K562 (cell line): Measurements from ENCODE around the gene SNRNP200. TPM values are rescaled to one million over a fixed set of nuclear protein-coding genes. Genes with fewer than 3 reads are reported as not detected.

Experiments used
- BMI1 ChIP-seq: fragments of 150-350 bp; IDR thresholded peaks from 2 replicates; pipeline ENCODE4 v1.6.1; 2014; ENCODE audit warnings: low read length
- ETV5 ChIP-seq: sonication (generic); formaldehyde crosslinking; IDR thresholded peaks from 2 replicates; pipeline ENCODE4 v1.4.0; 2020; ENCODE audit warnings: low read depth, mild to moderate bottlenecking, missing genetic modification reagents
- KAT2B ChIP-seq: IDR thresholded peaks from one replicate; pipeline ENCODE4 v1.6.1; 2012; ENCODE audit warnings: low read depth, mild to moderate bottlenecking, control low read depth, inconsistent platforms, low read length, moderate library complexity
- MXI1 ChIP-seq: IDR thresholded peaks from 2 replicates; pipeline ENCODE4 v1.6.1; 2011; ENCODE audit warnings: low read depth, mild to moderate bottlenecking, improper control_type of control experiment, low read length
- NONO ChIP-seq, 2 experiments: fragments of 200-400 bp in 1 of 2; fragments of 450-650 bp in 1 of 2; formaldehyde crosslinking in 1 of 2; IDR thresholded peaks; 2 replicates each; pipeline ENCODE4 v1.6.1; 2017; ENCODE audit warnings: low read depth in 2 of 2, mild to moderate bottlenecking in 2 of 2, moderate library complexity in 2 of 2, low read length in 1 of 2
- NUFIP1 ChIP-seq: fragments of 450-650 bp; IDR thresholded peaks from 2 replicates; pipeline ENCODE4 v1.6.1; 2018; ENCODE audit not compliant: partially characterized antibody
- PHB ChIP-seq: fragments of 250-450 bp; sonication (Bioruptor Pico); IDR thresholded peaks from 2 replicates; pipeline ENCODE4 v1.5.0; 2021
- PTBP1 ChIP-seq: fragments of 200-400 bp; formaldehyde crosslinking; IDR thresholded peaks from 2 replicates; pipeline ENCODE4 v1.6.1; 2017; ENCODE audit warnings: low read depth, low read length
- RBFOX2 ChIP-seq: fragments of 200-400 bp; formaldehyde crosslinking; IDR thresholded peaks from 2 replicates; pipeline ENCODE4 v1.6.1; 2017; ENCODE audit warnings: low read depth, mild to moderate bottlenecking, low read length, moderate library complexity
- RCOR1 ChIP-seq, 2 experiments: IDR thresholded peaks; 2 replicates each; pipeline ENCODE4 v1.6.1; 2012; ENCODE audit warnings: low read depth in 2 of 2, low read length in 2 of 2, borderline replicate concordance in 1 of 2, improper control_type of control experiment in 1 of 2
- SMAD1 ChIP-seq: fragments of 150-350 bp; IDR thresholded peaks from 2 replicates; pipeline ENCODE4 v1.6.1; 2014; ENCODE audit warnings: low read length, low read depth; ENCODE audit not compliant: partially characterized antibody
- SREBF2 ChIP-seq: sonication (generic); formaldehyde crosslinking; IDR thresholded peaks from 2 replicates; pipeline ENCODE4 v1.4.0; 2020; ENCODE audit warnings: mild to moderate bottlenecking, missing genetic modification reagents
- TAF7 ChIP-seq: fragments of 450-650 bp; IDR thresholded peaks from 2 replicates; pipeline ENCODE4 v1.6.1; 2016; ENCODE audit warnings: missing genetic modification characterization, missing compliant biosample characterization
- YBX1 ChIP-seq: fragments of 450-650 bp; IDR thresholded peaks from 2 replicates; pipeline ENCODE4 v1.7.1; 2016; ENCODE audit warnings: mild to moderate bottlenecking
- ZBTB7A ChIP-seq: IDR thresholded peaks from 2 replicates; pipeline ENCODE4 v1.6.1; 2011; ENCODE audit warnings: low read depth, mild to moderate bottlenecking, low read length, moderate library complexity, borderline replicate concordance; ENCODE audit not compliant: control insufficient read depth
- ZBTB8A ChIP-seq: fragments of 450-650 bp; IDR thresholded peaks from 2 replicates; pipeline ENCODE4 v1.6.1; 2018; ENCODE audit warnings: mild to moderate bottlenecking, moderate library complexity; ENCODE audit not compliant: partially characterized antibody
- ZFP36 ChIP-seq: fragments of 150-350 bp; IDR thresholded peaks from 2 replicates; pipeline ENCODE4 v1.6.1; 2018; ENCODE audit warnings: low read length, low read depth; ENCODE audit not compliant: partially characterized antibody
- ZKSCAN8 ChIP-seq: fragments of 200-800 bp; sonication (Bioruptor generic); IDR thresholded peaks from 2 replicates; pipeline ENCODE4 v1.6.1; 2016; ENCODE audit warnings: missing genetic modification characterization, missing compliant biosample characterization
- ZZZ3 ChIP-seq: fragments of 450-650 bp; IDR thresholded peaks from 2 replicates; pipeline ENCODE4 v1.6.1; 2016; ENCODE audit warnings: antibody characterized with exemption, mild to moderate bottlenecking, moderate library complexity
- polyA plus RNA-seq, 8 experiments: library from polyadenylated mRNA; depleted of rRNA in 4 of 8; stranded (reverse) in 5 of 8; unstranded in 3 of 8; fragments of >200 nt; fragmentation: Nextera tagmentation in 2 of 8; fragmentation: Illumina TruSeq in 1 of 8; extraction: Ambion mirVana in 2 of 8; extraction: Trizol in 1 of 8; gene quantifications; 2 replicates each; pipeline versions ENCODE4 v1.2.1 to v1.2.3, GENCODE V29; 2011 to 2014; ENCODE audit warnings: inconsistent platforms in 1 of 8, missing spikeins in 1 of 8
- total RNA-seq, 7 experiments: library from RNA; depleted of rRNA in 6 of 7; stranded (reverse); fragments of >200 nt in 6 of 7; fragmentation: Illumina TruSeq in 2 of 7; extraction: Trizol in 2 of 7; gene quantifications; 2 replicates each; pipeline versions ENCODE4 v1.2.1 to v1.2.3, GENCODE V29; 2011 to 2021; ENCODE audit warnings: low replicate concordance in 1 of 7
- TF ChIP-seq, protein P1 (sequence below): sonication (generic); formaldehyde crosslinking; IDR thresholded peaks from 2 replicates; pipeline ENCODE4 v1.9.0; 2022; ENCODE audit warnings: mild to moderate bottlenecking, missing genetic modification reagents
- TF ChIP-seq, protein P2 (sequence below): fragments of 450-650 bp; formaldehyde crosslinking; IDR thresholded peaks from 2 replicates; pipeline ENCODE4 v1.4.0; 2022; ENCODE audit warnings: missing genetic modification characterization
- TF ChIP-seq, protein P3 (sequence below): fragments of 450-650 bp; IDR thresholded peaks from 2 replicates; pipeline ENCODE4 v1.6.1; 2016; ENCODE audit warnings: borderline replicate concordance
- TF ChIP-seq, protein P4 (sequence below): fragments of 150-350 bp; IDR thresholded peaks from 2 replicates; pipeline ENCODE4 v1.6.1; 2014; ENCODE audit warnings: low read depth, mild to moderate bottlenecking, low read length, borderline replicate concordance

Gene SNRNP200
- total and polyA plus RNA-seq, 9 of the 15 experiments (the other 6 are each of a cell fraction or from before 2014, with no cell fraction given), result 76.1 to 231 (median 155) TPM

DNA sequence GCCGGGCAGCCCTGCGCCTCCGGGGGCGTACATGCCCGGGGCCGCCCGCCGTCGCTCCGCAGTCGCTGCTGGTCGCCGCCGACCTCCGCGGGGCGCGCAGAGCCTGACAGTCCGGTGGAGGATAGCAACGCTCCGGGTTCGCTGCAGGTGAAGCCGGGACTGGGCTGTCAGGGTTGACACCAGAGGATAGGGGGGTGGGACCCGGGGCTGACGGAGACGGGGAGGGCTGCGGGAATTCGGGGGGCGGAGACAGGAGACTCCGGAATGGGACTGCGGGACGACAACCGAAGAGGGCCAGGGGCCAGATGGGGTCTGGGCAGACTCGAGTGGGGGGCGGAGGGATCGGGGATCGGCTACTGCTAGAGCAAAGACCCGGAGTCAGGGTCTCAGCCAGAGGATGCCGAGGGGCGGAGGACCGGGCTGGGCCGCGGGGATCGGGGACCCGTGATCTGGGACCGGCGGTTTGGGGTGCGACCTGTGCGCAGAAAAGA lies 40.0 kb downstream of the SNRNP200 start (continued):
- TF ChIP-seq ETV5 (CRISPR knock-in tag), result no peak
- no peak for TF ChIP-seq YBX1
- no peak for TF ChIP-seq NUFIP1
- no peak for TF ChIP-seq ZFP36
- TF ChIP-seq KAT2B, result no peak
- TF ChIP-seq, protein P1, sequence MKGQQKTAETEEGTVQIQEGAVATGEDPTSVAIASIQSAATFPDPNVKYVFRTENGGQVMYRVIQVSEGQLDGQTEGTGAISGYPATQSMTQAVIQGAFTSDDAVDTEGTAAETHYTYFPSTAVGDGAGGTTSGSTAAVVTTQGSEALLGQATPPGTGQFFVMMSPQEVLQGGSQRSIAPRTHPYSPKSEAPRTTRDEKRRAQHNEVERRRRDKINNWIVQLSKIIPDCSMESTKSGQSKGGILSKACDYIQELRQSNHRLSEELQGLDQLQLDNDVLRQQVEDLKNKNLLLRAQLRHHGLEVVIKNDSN, result no peak
- no peak for TF ChIP-seq RCOR1 (IDR thresholded peaks at IDR 0.05; ENCODE audit: borderline replicate concordance in 1 of 2, low read depth in 2 of 2, low read length in 2 of 2)
- TF ChIP-seq SREBF2 (CRISPR knock-in tag), result no peak
- peak; percentile 31; the same call in 1 of the 2 replicates for TF ChIP-seq TAF7 (tag)
- no peak for TF ChIP-seq PTBP1
- TF ChIP-seq, protein P2, sequence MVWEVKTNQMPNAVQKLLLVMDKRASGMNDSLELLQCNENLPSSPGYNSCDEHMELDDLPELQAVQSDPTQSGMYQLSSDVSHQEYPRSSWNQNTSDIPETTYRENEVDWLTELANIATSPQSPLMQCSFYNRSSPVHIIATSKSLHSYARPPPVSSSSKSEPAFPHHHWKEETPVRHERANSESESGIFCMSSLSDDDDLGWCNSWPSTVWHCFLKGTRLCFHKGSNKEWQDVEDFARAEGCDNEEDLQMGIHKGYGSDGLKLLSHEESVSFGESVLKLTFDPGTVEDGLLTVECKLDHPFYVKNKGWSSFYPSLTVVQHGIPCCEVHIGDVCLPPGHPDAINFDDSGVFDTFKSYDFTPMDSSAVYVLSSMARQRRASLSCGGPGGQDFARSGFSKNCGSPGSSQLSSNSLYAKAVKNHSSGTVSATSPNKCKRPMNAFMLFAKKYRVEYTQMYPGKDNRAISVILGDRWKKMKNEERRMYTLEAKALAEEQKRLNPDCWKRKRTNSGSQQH (CRISPR knock-in tag), result no peak
- 0 out of 2 replicates have a peak, but pooled peaks have one; percentile 57 for TF ChIP-seq PHB (CRISPR knock-in tag)
- TF ChIP-seq MXI1, result no peak
- TF ChIP-seq, protein P3, sequence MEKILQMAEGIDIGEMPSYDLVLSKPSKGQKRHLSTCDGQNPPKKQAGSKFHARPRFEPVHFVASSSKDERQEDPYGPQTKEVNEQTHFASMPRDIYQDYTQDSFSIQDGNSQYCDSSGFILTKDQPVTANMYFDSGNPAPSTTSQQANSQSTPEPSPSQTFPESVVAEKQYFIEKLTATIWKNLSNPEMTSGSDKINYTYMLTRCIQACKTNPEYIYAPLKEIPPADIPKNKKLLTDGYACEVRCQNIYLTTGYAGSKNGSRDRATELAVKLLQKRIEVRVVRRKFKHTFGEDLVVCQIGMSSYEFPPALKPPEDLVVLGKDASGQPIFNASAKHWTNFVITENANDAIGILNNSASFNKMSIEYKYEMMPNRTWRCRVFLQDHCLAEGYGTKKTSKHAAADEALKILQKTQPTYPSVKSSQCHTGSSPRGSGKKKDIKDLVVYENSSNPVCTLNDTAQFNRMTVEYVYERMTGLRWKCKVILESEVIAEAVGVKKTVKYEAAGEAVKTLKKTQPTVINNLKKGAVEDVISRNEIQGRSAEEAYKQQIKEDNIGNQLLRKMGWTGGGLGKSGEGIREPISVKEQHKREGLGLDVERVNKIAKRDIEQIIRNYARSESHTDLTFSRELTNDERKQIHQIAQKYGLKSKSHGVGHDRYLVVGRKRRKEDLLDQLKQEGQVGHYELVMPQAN, result peak; percentile 69
- TF ChIP-seq, protein P4, sequence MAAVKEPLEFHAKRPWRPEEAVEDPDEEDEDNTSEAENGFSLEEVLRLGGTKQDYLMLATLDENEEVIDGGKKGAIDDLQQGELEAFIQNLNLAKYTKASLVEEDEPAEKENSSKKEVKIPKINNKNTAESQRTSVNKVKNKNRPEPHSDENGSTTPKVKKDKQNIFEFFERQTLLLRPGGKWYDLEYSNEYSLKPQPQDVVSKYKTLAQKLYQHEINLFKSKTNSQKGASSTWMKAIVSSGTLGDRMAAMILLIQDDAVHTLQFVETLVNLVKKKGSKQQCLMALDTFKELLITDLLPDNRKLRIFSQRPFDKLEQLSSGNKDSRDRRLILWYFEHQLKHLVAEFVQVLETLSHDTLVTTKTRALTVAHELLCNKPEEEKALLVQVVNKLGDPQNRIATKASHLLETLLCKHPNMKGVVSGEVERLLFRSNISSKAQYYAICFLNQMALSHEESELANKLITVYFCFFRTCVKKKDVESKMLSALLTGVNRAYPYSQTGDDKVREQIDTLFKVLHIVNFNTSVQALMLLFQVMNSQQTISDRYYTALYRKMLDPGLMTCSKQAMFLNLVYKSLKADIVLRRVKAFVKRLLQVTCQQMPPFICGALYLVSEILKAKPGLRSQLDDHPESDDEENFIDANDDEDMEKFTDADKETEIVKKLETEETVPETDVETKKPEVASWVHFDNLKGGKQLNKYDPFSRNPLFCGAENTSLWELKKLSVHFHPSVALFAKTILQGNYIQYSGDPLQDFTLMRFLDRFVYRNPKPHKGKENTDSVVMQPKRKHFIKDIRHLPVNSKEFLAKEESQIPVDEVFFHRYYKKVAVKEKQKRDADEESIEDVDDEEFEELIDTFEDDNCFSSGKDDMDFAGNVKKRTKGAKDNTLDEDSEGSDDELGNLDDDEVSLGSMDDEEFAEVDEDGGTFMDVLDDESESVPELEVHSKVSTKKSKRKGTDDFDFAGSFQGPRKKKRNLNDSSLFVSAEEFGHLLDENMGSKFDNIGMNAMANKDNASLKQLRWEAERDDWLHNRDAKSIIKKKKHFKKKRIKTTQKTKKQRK, result no peak
- no peak for TF ChIP-seq NONO (IDR thresholded peaks at IDR 0.05; ENCODE audit: low read depth in 2 of 2, low read length in 1 of 2)
- no peak for TF ChIP-seq ZBTB8A
- no peak for TF ChIP-seq RBFOX2
- TF ChIP-seq BMI1, result no peak
- peak; percentile 45; the same call in 1 of the 2 replicates for TF ChIP-seq ZBTB7A
- peak; percentile 10 for TF ChIP-seq SMAD1
- no peak for TF ChIP-seq ZZZ3
- TF ChIP-seq ZKSCAN8 (CRISPR knock-in tag), result no peak
